Parathyroid adenoma (tissue), 2 donors: ENCODE measurements around the gene C1orf52.

Experiments used
- H2AFZ ChIP-seq: fragments of 300-600 bp; sonication (generic); one replicate; pipeline ENCODE4 v1.7.0; 2017; ENCODE audit warnings: antibody characterized with exemption, mild to moderate bottlenecking
- H3K27ac ChIP-seq: fragments of 300-600 bp; sonication (generic); one replicate; pipeline ENCODE4 v1.7.0; 2017
- H3K27me3 ChIP-seq: fragments of 300-600 bp; sonication (generic); one replicate; pipeline ENCODE4 v1.7.0; 2017; ENCODE audit warnings: low read length; ENCODE audit not compliant: control insufficient read depth, insufficient read depth
- H3K36me3 ChIP-seq: fragments of 300-600 bp; sonication (generic); one replicate; pipeline ENCODE4 v1.7.0; 2017; ENCODE audit warnings: low read length; ENCODE audit not compliant: control insufficient read depth, insufficient read depth
- H3K4me1 ChIP-seq: fragments of 300-600 bp; sonication (generic); one replicate; pipeline ENCODE4 v1.7.0; 2017; ENCODE audit warnings: control low read depth
- H3K4me2 ChIP-seq: fragments of 300-600 bp; sonication (generic); one replicate; pipeline ENCODE4 v1.7.0; 2017; ENCODE audit warnings: low read length
- H3K4me3 ChIP-seq: fragments of 300-600 bp; sonication (generic); one replicate; pipeline ENCODE4 v1.7.0; 2017; ENCODE audit warnings: low read depth, low read length
- H3K79me2 ChIP-seq: fragments of 300-600 bp; sonication (generic); one replicate; pipeline ENCODE4 v1.7.0; 2017; ENCODE audit warnings: control low read depth
- H3K9ac ChIP-seq: fragments of 300-600 bp; sonication (generic); one replicate; pipeline ENCODE4 v1.7.0; 2017; ENCODE audit warnings: mild to moderate bottlenecking
- H3K9me3 ChIP-seq: fragments of 300-600 bp; sonication (generic); one replicate; pipeline ENCODE4 v1.7.0; 2017; ENCODE audit warnings: low read length; ENCODE audit not compliant: control insufficient read depth
- CTCF ChIP-seq: fragments of 300-600 bp; sonication (generic); IDR thresholded peaks from one replicate; pipeline ENCODE4 v1.7.0; 2017; ENCODE audit warnings: antibody characterized with exemption, mild to moderate bottlenecking
- donor health status: primary hyperparathyroidism.

Gene C1orf52

GRCh38 chr1:85214654-85215053 is 44.8 kb downstream of the C1orf52 start:
- Histone ChIP-seq H3K27ac (no peak overlapping the region), H3K9me3 (no peaks in the 10 kb centered on the region), H3K27me3 (no peaks in the 10 kb centered on the region), H3K79me2 (no peaks in the 10 kb centered on the region), H3K4me1 (no peaks in the 10 kb centered on the region), H3K9ac (no peak overlapping the region), H3K4me2 (no peak overlapping the region), H2AFZ (no peak overlapping the region), H3K4me3 (no peak overlapping the region), H3K36me3 (no peaks in the 10 kb centered on the region)
- no peak for TF ChIP-seq CTCF

GRCh38 chr1:85208488-85208887 is 51.0 kb downstream of the C1orf52 start:
- H3K4me2 ChIP-seq: no peak overlapping the region
- no peaks in the 10 kb centered on the region for H3K36me3 ChIP-seq
- H2AFZ ChIP-seq: no peak overlapping the region
- H3K79me2 ChIP-seq: no peaks in the 10 kb centered on the region
- H3K27me3 ChIP-seq: no peaks in the 10 kb centered on the region
- H3K4me3 ChIP-seq: no peak overlapping the region
- no peak overlapping the region for H3K27ac ChIP-seq
- H3K9me3 ChIP-seq: no peaks in the 10 kb centered on the region
- no peak overlapping the region for H3K9ac ChIP-seq
- no peaks in the 10 kb centered on the region for H3K4me1 ChIP-seq
- TF ChIP-seq CTCF: no peak

- no peaks in the 10 kb centered on the region for H3K79me2 ChIP-seq
- no peaks in the 10 kb centered on the region for H3K27me3 ChIP-seq
- TF ChIP-seq CTCF: no peak
- no peaks in the 10 kb centered on the region for H3K4me1 ChIP-seq
- no peak overlapping the region for H3K4me3 ChIP-seq
- no peaks in the 10 kb centered on the region for H3K36me3 ChIP-seq
- H3K4me2 ChIP-seq: no peak overlapping the region
- H2AFZ ChIP-seq: no peak overlapping the region
- no peak overlapping the region for H3K9ac ChIP-seq
- H3K27ac ChIP-seq: no peak overlapping the region
- H3K9me3 ChIP-seq: no peaks in the 10 kb centered on the region
Observed at GRCh38 chr1:85203573-85204171, 55.8 kb downstream of the C1orf52 start.

- no peak overlapping the region for H3K27ac ChIP-seq
- H3K27me3 ChIP-seq: no peaks in the 10 kb centered on the region
- no peaks in the 10 kb centered on the region for H3K9me3 ChIP-seq
- H3K79me2 ChIP-seq: no peaks in the 10 kb centered on the region
- TF ChIP-seq CTCF: no peak
- no peak overlapping the region for H3K9ac ChIP-seq
- H3K4me1 ChIP-seq: no peaks in the 10 kb centered on the region
- H2AFZ ChIP-seq: no peak overlapping the region
- no peaks in the 10 kb centered on the region for H3K36me3 ChIP-seq
- peak overlapping the region; percentile 95 for H3K4me2 ChIP-seq
- H3K4me3 ChIP-seq: no peak overlapping the region
Observed at GRCh38 chr1:85202864-85203255, 56.6 kb downstream of the C1orf52 start.
